NCI-H187 (cell line): ENCODE measurements around the gene MECR.

Experiments used
- DNase-seq, 2 experiments: peaks; one replicate each; lab custom pipeline; 2025; lab: John Stamatoyannopoulos, UW

MECR gene

DNA sequence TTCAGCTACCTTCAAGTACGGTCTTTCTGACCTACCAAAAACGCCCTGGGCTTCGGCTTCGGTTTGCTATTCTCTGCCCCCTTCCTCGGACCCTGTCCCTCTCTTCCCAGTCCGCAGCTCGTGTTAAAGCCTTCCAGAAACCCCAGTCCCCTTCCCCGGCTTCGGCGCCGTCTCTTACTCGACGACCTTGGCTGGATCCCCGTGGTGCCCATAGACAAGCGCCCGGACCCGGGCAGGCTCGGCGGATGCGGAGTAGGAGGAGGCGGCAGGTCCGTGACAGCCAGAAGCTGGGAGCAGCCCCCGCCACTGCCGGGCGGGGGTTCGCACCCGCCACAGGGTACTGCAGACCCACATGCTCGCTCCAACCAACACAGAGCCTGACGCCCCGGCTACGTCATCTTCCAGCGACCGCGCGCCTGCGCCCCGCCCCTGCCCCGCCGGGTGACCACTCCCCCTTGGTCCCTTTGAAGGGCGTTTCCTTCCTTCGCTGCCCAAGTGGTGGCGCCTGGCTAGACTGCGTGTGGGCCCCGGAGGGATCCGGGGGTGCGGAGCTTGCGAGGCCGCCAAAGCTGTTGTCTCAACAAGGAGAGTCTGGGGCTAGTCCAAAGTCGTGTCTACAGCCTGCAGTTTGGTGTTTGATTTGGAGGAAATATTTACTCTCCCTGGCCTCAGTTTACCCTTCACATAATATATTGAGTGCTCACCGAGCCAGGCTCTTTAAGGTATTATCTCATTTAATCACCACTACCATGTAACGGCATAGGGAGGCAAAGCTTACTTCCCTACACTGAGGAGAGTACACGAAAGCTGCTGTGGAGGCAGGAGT, at the start of gene MECR:
MECR (minus strand) TSS at position 382 of the 826 bp plus-strand sequence; CDS start at position 354, 28 bp downstream.
- DNase-seq = peak; percentile 54 to 71

GRCh38 chr1:29279951-29280391, 49.2 kb upstream of the MECR start:
- DNase-seq = no peak

DNA sequence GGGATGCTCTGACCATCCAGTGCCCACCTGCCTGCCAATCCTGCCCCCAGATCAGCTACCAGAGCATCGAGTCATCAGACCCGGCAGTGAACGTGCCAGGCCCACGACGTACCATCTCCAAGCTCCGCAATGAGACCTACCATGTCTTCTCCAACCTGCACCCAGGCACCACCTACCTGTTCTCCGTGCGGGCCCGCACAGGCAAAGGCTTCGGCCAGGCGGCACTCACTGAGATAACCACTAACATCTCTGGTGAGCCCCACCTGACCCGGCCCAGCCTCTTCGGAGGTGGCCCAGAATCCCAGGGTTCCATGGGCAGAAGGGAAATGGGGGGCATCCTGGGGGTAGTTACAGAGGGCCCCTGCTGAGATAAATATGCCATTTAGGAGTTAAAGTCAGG, 48.7 kb upstream of the MECR start:
- no peak for DNase-seq

GRCh38 chr1:29278124-29278523, 47.4 kb upstream of the MECR start:
- no peak for DNase-seq

GRCh38 chr1:29275435-29275834, 44.7 kb upstream of the MECR start:
- DNase-seq = no peak

DNA sequence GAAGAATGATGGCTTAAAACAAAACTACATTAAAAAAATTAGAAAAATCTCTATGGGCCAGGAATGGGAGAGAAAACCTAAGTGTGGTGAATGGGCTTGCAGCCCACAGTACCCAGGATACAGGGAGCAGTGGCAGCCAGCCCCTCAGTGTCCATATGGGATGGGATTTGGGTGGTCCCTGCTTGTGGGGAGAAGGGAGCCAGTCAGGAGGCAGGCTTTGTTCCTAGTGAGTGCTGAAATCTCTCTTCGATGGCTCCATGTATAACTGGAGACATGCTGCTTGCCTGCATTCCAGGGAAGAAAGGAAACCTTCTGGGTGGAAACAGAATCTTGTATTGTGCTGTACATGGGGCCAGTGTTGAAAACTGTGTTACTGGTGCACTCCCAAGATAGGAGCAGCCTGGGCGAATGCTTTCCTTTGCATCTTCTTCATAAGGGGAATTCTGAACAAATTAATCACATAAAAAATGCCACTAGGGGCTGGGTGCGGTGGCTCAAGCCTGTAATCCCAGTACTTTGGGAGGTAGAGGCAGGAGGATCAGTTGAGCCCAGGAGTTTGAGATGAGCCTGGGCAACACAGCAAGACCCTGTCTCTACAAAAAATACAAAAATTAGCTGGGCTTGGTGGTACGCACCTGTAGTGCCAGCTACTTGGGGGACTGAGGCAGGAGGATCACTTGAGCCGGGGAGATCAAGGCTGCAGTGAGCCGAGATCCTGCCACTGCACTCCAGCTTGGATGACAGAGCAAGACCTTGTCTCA, 41.6 kb upstream of the MECR start:
- no peak for DNase-seq

DNA sequence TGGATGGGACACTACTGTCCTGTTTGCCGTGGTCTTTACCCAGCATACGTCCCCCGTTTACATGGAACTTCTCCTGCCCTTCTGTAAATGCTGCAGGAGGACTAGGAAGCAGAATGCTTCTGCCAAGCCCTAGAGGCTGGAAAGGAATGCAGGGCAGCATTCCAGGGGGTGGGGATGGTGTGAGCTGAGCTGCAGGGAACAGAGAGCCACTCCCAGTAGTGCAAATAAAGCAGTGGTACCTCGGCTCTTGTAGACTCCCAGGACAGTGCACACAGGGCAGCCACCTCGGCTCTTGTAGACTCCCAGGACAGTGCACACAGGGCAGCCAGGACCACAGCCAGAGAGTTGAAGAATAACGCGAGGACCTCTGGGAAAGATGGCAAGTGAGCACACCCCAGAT, 41.0 kb upstream of the MECR start:
- DNase-seq = no peak

- DNase-seq = no peak
Observed at GRCh38 chr1:29270929-29271521, 40.3 kb upstream of the MECR start.

DNA sequence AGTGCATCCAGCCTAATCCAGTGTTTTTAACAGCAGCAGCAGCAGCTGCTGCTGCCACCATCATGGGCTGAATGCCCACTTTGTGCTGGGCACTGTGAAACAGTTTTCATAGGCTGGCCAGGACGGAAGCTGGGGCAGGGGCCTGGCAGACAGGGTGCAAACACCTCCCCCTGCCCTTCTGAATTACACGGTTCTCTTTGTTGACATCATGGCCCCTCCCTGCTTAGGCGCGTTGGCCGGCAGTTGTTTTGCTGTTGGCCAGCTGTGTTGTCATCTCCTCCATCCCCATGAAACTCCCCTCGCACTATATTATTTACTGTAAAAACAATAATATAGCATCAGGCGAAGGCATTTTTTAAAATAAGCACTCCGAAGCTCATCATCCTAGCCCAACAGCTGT, 38.6 kb upstream of the MECR start:
- DNase-seq = no peak

- no peak for DNase-seq
Observed at GRCh38 chr1:29267321-29268070, 36.8 kb upstream of the MECR start.

DNA sequence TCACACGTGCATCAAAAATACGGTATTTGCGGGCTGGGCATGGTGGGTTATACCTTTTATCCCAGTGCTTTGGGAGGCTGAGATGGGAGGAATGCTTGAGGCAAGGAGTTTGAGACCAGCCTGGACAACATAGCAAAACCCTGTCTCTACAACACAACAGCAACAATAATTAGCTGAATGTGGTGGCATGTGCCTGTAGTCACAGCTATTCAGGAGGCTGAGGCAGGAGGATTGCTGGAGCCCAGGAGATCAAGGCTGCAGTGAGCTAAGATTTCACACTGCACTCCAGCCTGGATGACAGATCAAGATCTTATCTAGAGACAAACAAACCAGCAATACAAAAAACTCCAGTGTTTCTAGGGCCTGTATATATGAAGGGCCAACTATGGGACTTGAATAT, 36.2 kb upstream of the MECR start:
- DNase-seq = no peak

- DNase-seq = no peak
Observed at GRCh38 chr1:29264773-29265389, 34.1 kb upstream of the MECR start.

- no peak for DNase-seq
Observed at GRCh38 chr1:29260531-29260930, 29.8 kb upstream of the MECR start.

DNA sequence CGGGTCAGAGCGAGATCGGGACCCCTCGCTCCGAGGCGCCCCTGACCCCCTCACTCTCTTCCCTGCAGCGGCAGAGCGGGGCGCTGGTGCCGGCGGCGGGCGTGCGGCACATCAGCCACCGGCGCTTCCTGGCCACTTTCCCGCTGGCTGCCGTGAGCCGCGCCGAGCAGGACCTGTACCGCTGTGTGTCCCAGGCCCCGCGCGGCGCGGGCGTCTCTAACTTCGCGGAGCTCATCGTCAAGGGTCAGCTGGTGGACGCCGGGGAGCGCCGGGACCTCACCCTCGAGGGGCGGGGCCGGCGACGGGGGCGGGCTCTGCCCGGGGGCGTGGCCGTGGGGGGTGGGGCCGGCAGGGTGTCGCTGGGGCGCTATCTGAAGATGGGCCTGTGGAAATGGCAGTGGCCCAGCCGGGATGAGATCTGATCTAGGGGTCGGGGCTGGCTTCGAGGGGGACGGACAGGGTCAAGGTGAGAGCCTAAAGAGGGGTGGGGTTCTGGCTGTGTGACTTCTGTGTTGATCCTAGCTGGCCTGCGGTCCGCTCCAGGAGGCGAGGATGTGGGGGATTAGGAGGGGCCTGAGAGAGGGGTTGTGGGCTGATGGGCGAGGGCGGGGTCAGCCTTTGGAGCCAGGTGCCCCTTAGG, 29.2 kb upstream of the MECR start:
- DNase-seq = no peak

GRCh38 chr1:29258976-29259801, 28.5 kb upstream of the MECR start:
- no peak for DNase-seq

GRCh38 chr1:29258189-29258975, 27.6 kb upstream of the MECR start:
- DNase-seq = no peak

DNA sequence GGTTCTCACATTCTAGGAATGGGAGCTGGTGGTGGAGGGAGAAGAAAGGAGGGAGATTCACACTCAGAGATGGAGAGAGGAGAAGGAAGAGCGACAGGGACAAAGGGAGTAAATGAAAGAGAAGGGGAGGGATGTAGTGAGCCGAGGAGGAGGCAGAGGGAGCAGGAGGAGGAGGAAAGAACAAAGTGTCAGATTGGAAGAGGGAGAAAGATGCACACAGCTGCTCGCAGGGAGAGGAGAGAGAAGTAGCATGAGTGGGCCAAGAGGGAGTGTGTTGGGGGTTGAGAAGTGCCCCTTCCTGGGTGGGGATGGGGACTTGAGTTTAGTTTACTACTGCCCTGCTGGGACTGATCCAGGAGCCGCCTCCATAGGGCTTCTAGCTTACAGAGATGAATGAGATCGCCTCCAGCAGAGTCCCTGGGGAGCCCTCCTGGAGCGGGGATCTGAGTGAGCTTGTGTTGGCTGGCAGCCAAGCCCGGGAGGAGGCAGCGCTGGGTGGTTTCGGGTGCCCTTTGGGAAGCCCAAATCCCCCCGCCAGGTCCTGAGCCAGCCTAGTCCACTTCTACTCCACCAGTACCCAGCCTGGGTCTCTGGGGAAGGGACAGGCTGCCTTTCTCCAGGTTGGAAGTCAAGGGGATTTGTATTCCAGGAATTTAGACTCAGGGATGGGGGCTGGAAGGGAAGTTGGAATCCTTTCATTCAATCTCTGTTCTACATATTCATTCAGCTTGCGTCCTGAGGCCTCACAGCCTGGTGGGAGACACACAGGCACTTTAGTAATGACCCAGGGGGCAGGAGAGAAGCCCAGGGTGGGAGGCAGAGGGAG, 26.5 kb upstream of the MECR start:
- peak; percentile 13 to 17 for DNase-seq

DNA sequence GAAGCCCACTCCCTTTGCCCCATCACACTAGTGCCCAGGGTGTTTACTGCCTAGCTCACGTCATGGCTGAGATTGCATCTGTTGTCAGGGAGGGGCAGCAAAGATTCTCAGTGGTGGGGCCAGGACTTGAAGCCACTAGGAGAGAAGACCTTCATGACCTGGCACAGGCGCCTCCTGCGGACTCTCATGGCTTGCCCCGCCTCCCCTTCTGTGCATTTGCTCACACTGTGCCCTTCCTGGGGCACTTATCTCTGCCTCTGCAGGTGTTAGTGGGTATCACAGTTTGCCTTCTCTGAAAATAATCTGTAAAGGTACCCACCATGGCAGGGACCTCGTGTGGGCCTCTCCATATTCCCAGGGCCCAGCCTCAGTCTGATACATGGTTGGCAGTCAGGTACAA, 25.7 kb upstream of the MECR start:
- DNase-seq = no peak
